Natural killer cell (primary cell): ENCODE measurements around the gene CYP3A5. TPM values are rescaled to one million over a fixed set of nuclear protein-coding genes. Genes with fewer than 3 reads are reported as not detected.
"Not testable (repeated sequence)": the region's sequence is repeated elsewhere in the genome, so short reads cannot be mapped to it uniquely, and the experiment has no call there.

Source experiments
- ATAC-seq, 3 donors: fragments of 150-1000 bp in 2 of 3; fragments of 200-7000 bp in 1 of 3; cut with Tn5 transposase; 1 replicate in 1 of 3; 2 replicates in 2 of 3; pipeline ENCODE4 v1.10.0; 2021; ENCODE audit warnings: mild to moderate bottlenecking in 2 of 3, moderate library complexity in 2 of 3
- DNase-seq, 2 donors: peaks; one replicate each; pipeline versions ENCODE4 v3.0.0 to v3.0.0-alpha.2; 2013 to 2021; ENCODE audit warnings: mixed read lengths in 1 of 2
- H3K27ac ChIP-seq: one replicate; pipeline ENCODE4 v1.5.1; 2013; ENCODE audit warnings: mild to moderate bottlenecking, low read length
- H3K27me3 ChIP-seq: one replicate; pipeline ENCODE4 v1.6.1; 2013; ENCODE audit warnings: low read length; ENCODE audit not compliant: control insufficient read depth, insufficient read depth
- H3K36me3 ChIP-seq: one replicate; pipeline ENCODE4 v1.6.1; 2013; ENCODE audit warnings: low read length; ENCODE audit not compliant: control insufficient read depth, insufficient read depth
- H3K4me1 ChIP-seq: one replicate; pipeline ENCODE4 v1.6.1; 2013; ENCODE audit warnings: low read length; ENCODE audit not compliant: control insufficient read depth, insufficient read depth
- H3K4me3 ChIP-seq: one replicate; pipeline ENCODE4 v1.5.1; 2013; ENCODE audit warnings: low read length
- H3K9me3 ChIP-seq: one replicate; pipeline ENCODE4 v1.6.1; 2013; ENCODE audit warnings: low read length; ENCODE audit not compliant: control insufficient read depth, insufficient read depth
- H3K27ac Mint-ChIP-seq, 2 donors: one replicate each; pipeline ENCODE4 v1.8.0; 2022; ENCODE audit warnings: mild to moderate bottlenecking in 2 of 2, mixed read lengths in 2 of 2, moderate library complexity in 1 of 2
- H3K27me3 Mint-ChIP-seq, 2 donors: one replicate each; pipeline ENCODE4 v1.8.0; 2022; ENCODE audit warnings: low read depth in 2 of 2, mixed read lengths in 2 of 2
- H3K36me3 Mint-ChIP-seq: one replicate; pipeline ENCODE4 v1.8.0; 2022; ENCODE audit warnings: mixed read lengths
- H3K4me1 Mint-ChIP-seq, 2 donors: one replicate each; pipeline ENCODE4 v1.8.0; 2022; ENCODE audit warnings: mixed read lengths in 2 of 2
- H3K4me3 Mint-ChIP-seq: one replicate; pipeline ENCODE4 v1.8.0; 2022; ENCODE audit warnings: mild to moderate bottlenecking, moderate library complexity, mixed read lengths
- H3K9me3 Mint-ChIP-seq, 2 donors: one replicate each; pipeline ENCODE4 v1.8.0; 2022; ENCODE audit warnings: mixed read lengths in 2 of 2
- CTCF ChIP-seq: fragments of 200-600 bp; IDR thresholded peaks from one replicate; pipeline ENCODE4 v1.8.0; 2022; ENCODE audit warnings: antibody characterized with exemption
- WGBS: methylation state at CpG from one replicate; pipeline ENCODE4 v1.1.7; 2013; ENCODE audit warnings: missing lambda C conversion rate; ENCODE audit not compliant: insufficient coverage; 5-methylcytosine and 5-hydroxymethylcytosine counted together
- intact Hi-C: fragments of 100-400 bp; cut with micrococcal nuclease; formaldehyde crosslinking; loops from one replicate; pipeline ENCODE4 v1.14.2; 2022
- total RNA-seq, 4 donors: library from RNA; stranded (reverse); fragments of 120-200 nt in 1 of 4; gene quantifications; one replicate each; pipeline versions ENCODE4 v1.2.3 to v1.2.4, GENCODE V29; 2013 to 2022

The CYP3A5 gene
- total RNA-seq, 3 donors from 2014 or later (not counting 1 experiment from before 2014, with no cell fraction given) = 0.14 TPM; not detected in 2

DNA sequence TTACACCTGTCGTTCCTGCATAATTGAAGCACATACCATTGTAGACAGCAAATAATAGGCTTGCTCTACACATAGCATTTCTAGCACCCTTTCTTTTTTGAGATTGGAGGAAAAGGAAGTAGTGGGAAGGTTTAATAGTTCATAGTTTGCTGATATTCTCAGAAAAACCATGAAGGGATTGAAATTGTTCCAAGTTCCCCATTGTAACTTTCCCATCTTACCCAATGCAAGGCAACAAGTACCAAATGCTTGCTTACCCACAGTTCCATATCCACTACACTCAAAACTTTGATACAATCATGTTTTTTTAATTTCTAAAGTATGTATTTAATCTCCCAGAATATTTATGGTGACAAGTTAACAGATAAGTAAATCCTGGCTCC lies 13.8 kb downstream of the CYP3A5 start:
- no peaks in the 10 kb centered on the region for H3K4me1 Mint-ChIP-seq
- Histone ChIP-seq H3K27me3 (no peaks in the 10 kb centered on the region), H3K27ac (no peak overlapping the region), H3K4me3 (no peak overlapping the region), H3K9me3 (no peaks in the 10 kb centered on the region), H3K4me1 (no peaks in the 10 kb centered on the region), H3K36me3 (no peaks in the 10 kb centered on the region)
- H3K36me3 Mint-ChIP-seq = peaks cover 14% of the 10 kb centered on the region
- TF ChIP-seq CTCF = no peak
- no peak overlapping the region for H3K4me3 Mint-ChIP-seq
- no peaks in the 10 kb centered on the region for H3K27me3 Mint-ChIP-seq
- DNase-seq = no peak
- no peak for ATAC-seq
- intact Hi-C loops = no loop called here
- no peaks in the 10 kb centered on the region for H3K9me3 Mint-ChIP-seq
- H3K27ac Mint-ChIP-seq = no peak overlapping the region
- 71% methylated on average over 1 of the region's 1 CpG for WGBS

GRCh38 chr7:99665312-99666012 lies 14.3 kb downstream of the CYP3A5 start:
- no peak overlapping the region for H3K4me3 Mint-ChIP-seq
- H3K27me3 Mint-ChIP-seq = no peaks in the 10 kb centered on the region
- no peaks in the 10 kb centered on the region for H3K9me3 ChIP-seq
- H3K27ac Mint-ChIP-seq = no peak overlapping the region
- no peak overlapping the region for H3K27ac ChIP-seq
- DNase-seq = no peak
- ATAC-seq = peak in 1 of 3 donors; percentile 5
- intact Hi-C loops = no loop called here
- H3K9me3 Mint-ChIP-seq = no peaks in the 10 kb centered on the region
- peaks cover 14% of the 10 kb centered on the region for H3K36me3 Mint-ChIP-seq
- WGBS = 94% methylated on average over 1 of the region's 3 CpGs
- no peaks in the 10 kb centered on the region for H3K4me1 ChIP-seq
- no peaks in the 10 kb centered on the region for H3K4me1 Mint-ChIP-seq
- H3K4me3 ChIP-seq = no peak overlapping the region
- H3K27me3 ChIP-seq = no peaks in the 10 kb centered on the region
- no peaks in the 10 kb centered on the region for H3K36me3 ChIP-seq
- TF ChIP-seq CTCF = no peak

DNA sequence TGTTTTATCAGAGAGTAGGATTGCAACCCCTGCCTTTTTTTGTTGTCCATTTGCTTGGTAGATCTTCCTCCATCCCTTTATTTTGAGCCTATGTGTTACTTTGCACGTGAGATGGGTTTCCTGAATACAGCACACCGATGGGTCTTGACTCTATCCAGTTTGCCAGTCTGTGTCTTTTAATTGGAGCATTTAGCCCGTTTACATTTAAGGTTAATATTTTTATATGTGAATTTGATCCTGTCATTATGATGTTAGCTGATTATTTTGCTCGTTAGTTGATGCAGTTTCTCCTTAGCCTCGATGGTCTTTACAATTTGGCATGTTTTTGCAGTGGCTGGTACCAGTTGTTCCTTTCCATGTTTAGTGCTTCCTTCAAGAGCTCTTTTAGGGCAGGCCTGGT lies 21.9 kb downstream of the CYP3A5 start:
- H3K4me3 ChIP-seq, H3K9me3 ChIP-seq, H3K4me1 ChIP-seq, H3K36me3 Mint-ChIP-seq, H3K4me1 Mint-ChIP-seq, H3K4me3 Mint-ChIP-seq, H3K36me3 ChIP-seq, H3K27me3 Mint-ChIP-seq, H3K27ac ChIP-seq, ATAC-seq, DNase-seq, H3K27ac Mint-ChIP-seq, intact Hi-C loops, H3K27me3 ChIP-seq, H3K9me3 Mint-ChIP-seq: not testable (repeated sequence)
- 90% methylated on average over 3 of the region's 5 CpGs for WGBS

- H3K4me1 Mint-ChIP-seq, H3K4me3 ChIP-seq, H3K4me1 ChIP-seq, DNase-seq, H3K27ac Mint-ChIP-seq, ATAC-seq, H3K36me3 Mint-ChIP-seq, H3K27ac ChIP-seq, H3K9me3 Mint-ChIP-seq, H3K4me3 Mint-ChIP-seq, intact Hi-C loops, H3K27me3 ChIP-seq, H3K27me3 Mint-ChIP-seq, H3K36me3 ChIP-seq, H3K9me3 ChIP-seq: not testable (repeated sequence)
- WGBS = 100% methylated on average over 1 of the region's 3 CpGs
Observed at GRCh38 chr7:99654626-99655025, 25.2 kb downstream of the CYP3A5 start.
